Gastrocnemius medialis (tissue), 4 donors: Measurements from ENCODE around the gene OSGIN1.

Experiments used
- CTCF ChIP-seq, 5 experiments: fragments of 450-650 bp in 3 of 5; fragments of 200-600 bp in 2 of 5; sonication (generic) in 2 of 5; IDR thresholded peaks in 4 of 5; conservative IDR thresholded peaks in 1 of 5; 1 replicate in 4 of 5; 2 replicates in 1 of 5; pipeline ENCODE4 v1.5.1; 2016 to 2019; ENCODE audit warnings: antibody characterized with exemption in 5 of 5, mild to moderate bottlenecking in 3 of 5, moderate library complexity in 3 of 5
- POLR2A ChIP-seq, 2 donors: fragments of 450-650 bp; IDR thresholded peaks; one replicate each; pipeline ENCODE4 v1.6.1; 2017; ENCODE audit warnings: antibody characterized with exemption in 2 of 2, mild to moderate bottlenecking in 2 of 2, moderate library complexity in 2 of 2

- TF ChIP-seq CTCF (IDR thresholded peaks at IDR 0.05 in 4 of 5, conservative IDR thresholded peaks at IDR 0.05 in 1 of 5) (no peak), POLR2A (IDR thresholded peaks at IDR 0.05) (no peak)
Observed at GRCh38 chr16:83981799-83982198, 28.8 kb downstream of the OSGIN1 start.
